Measurements from ENCODE around the gene VSIG4. TPM values are rescaled to one million over a fixed set of nuclear protein-coding genes. Genes with fewer than 3 reads are reported as not detected.
A peak's percentile ranks its signal among the peaks of the same experiment; 100 is the strongest.

VSIG4 gene
- polyA plus RNA-seq, 3 donors, result 10.2 to 56.8 (median 25.1) TPM

- TF ChIP-seq, protein P1, sequence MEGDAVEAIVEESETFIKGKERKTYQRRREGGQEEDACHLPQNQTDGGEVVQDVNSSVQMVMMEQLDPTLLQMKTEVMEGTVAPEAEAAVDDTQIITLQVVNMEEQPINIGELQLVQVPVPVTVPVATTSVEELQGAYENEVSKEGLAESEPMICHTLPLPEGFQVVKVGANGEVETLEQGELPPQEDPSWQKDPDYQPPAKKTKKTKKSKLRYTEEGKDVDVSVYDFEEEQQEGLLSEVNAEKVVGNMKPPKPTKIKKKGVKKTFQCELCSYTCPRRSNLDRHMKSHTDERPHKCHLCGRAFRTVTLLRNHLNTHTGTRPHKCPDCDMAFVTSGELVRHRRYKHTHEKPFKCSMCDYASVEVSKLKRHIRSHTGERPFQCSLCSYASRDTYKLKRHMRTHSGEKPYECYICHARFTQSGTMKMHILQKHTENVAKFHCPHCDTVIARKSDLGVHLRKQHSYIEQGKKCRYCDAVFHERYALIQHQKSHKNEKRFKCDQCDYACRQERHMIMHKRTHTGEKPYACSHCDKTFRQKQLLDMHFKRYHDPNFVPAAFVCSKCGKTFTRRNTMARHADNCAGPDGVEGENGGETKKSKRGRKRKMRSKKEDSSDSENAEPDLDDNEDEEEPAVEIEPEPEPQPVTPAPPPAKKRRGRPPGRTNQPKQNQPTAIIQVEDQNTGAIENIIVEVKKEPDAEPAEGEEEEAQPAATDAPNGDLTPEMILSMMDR (IDR thresholded peaks at IDR 0.05), result no peak
- peaks cover 68 to 75% of the 10 kb centered on the region in 2 donors for H3K4me1 ChIP-seq (ENCODE audit: control insufficient read depth in 1 of 2, insufficient read depth in 2 of 2, low read length in 2 of 2)
- no peak for DNase-seq
- H3K36me3 ChIP-seq (replicated peaks in 1 of 2; ENCODE audit: control insufficient read depth in 1 of 2, insufficient read depth in 2 of 2, low read length in 2 of 2), result no peaks in the 10 kb centered on the region
- peak overlapping the region in 1 of 2 donors; percentile 42 for H3K27ac ChIP-seq (ENCODE audit: low read depth in 1 of 2, low read length in 2 of 2)
- WGBS (ENCODE audit: insufficient coverage), result no CpG with 5 or more reads among the region's 3 CpGs
- H3K27me3 ChIP-seq (ENCODE audit: control insufficient read depth in 2 of 2, insufficient read depth in 2 of 2, low read length in 2 of 2), result no peaks in the 10 kb centered on the region
- H3K36me3 Mint-ChIP-seq, result peaks cover 0 to 6% of the 10 kb centered on the region in 2 donors
- no peak overlapping the region for H2AFZ ChIP-seq (ENCODE audit: insufficient read depth, low read depth, low read length, poor library complexity, severe bottlenecking)
- H3K9me3 ChIP-seq (replicated peaks in 1 of 2; ENCODE audit: control insufficient read depth in 1 of 2, insufficient read depth in 1 of 2, low read length in 2 of 2), result no peaks in the 10 kb centered on the region
- intact Hi-C loops (cut with micrococcal nuclease), result no loop called here
- H3K4me3 ChIP-seq (replicated peaks in 1 of 3; ENCODE audit: low read depth in 2 of 3, low read length in 3 of 3), result no peak overlapping the region
- H3K9ac ChIP-seq (ENCODE audit: insufficient read depth, low read length, poor library complexity, severe bottlenecking), result no peak overlapping the region
- H3K9me3 Mint-ChIP-seq, result peaks cover 0 to 3% (median 0%) of the 10 kb centered on the region in 7 donors
- H3K79me2 ChIP-seq (ENCODE audit: insufficient read depth, low read length), result peaks cover 34% of the 10 kb centered on the region
- H3K4me2 ChIP-seq (replicated peaks; ENCODE audit: extremely low read depth, low read length, poor library complexity, severe bottlenecking), result no peak overlapping the region
- no peak overlapping the region for H3K4me3 Mint-ChIP-seq
- peak overlapping the region; percentile 30 to 89 (median 75) for H3K27ac Mint-ChIP-seq
- no peaks in the 10 kb centered on the region for H4K20me1 ChIP-seq (ENCODE audit: insufficient read depth, low read length)
- peaks cover 64% of the 10 kb centered on the region for H3K4me1 Mint-ChIP-seq
- H3K27me3 Mint-ChIP-seq (ENCODE audit: low read depth in 3 of 3), result no peaks in the 10 kb centered on the region
These were observed 45.1 kb downstream of the VSIG4 start for GRCh38 chrX:65994519-65995506.

- Mint-ChIP-seq H3K4me3 (no peak overlapping the region), H3K27ac (peak overlapping the region in 6 of 7 donors; percentile 25 to 81 (median 48)), H3K4me1 (peaks cover 63% of the 10 kb centered on the region), H3K36me3 (peaks cover 0 to 6% of the 10 kb centered on the region in 2 donors), H3K27me3 (ENCODE audit: low read depth in 3 of 3) (no peaks in the 10 kb centered on the region), H3K9me3 (peaks cover 0 to 3% (median 0%) of the 10 kb centered on the region in 7 donors)
- Histone ChIP-seq H3K79me2 (ENCODE audit: insufficient read depth, low read length) (peaks cover 34% of the 10 kb centered on the region), H3K9ac (ENCODE audit: insufficient read depth, low read length, poor library complexity, severe bottlenecking) (no peak overlapping the region), H4K20me1 (ENCODE audit: insufficient read depth, low read length) (no peaks in the 10 kb centered on the region), H3K4me1 (ENCODE audit: control insufficient read depth in 1 of 2, insufficient read depth in 2 of 2, low read length in 2 of 2) (peaks cover 64 to 75% of the 10 kb centered on the region in 2 donors), H3K9me3 (replicated peaks in 1 of 2; ENCODE audit: control insufficient read depth in 1 of 2, insufficient read depth in 1 of 2, low read length in 2 of 2) (no peaks in the 10 kb centered on the region), H3K36me3 (replicated peaks in 1 of 2; ENCODE audit: control insufficient read depth in 1 of 2, insufficient read depth in 2 of 2, low read length in 2 of 2) (no peaks in the 10 kb centered on the region), H3K27me3 (ENCODE audit: control insufficient read depth in 2 of 2, insufficient read depth in 2 of 2, low read length in 2 of 2) (no peaks in the 10 kb centered on the region), H3K27ac (ENCODE audit: low read depth in 1 of 2, low read length in 2 of 2) (peak overlapping the region in 1 of 2 donors; percentile 42), H2AFZ (ENCODE audit: insufficient read depth, low read depth, low read length, poor library complexity, severe bottlenecking) (no peak overlapping the region), H3K4me3 (replicated peaks in 1 of 3; ENCODE audit: low read depth in 2 of 3, low read length in 3 of 3) (no peak overlapping the region), H3K4me2 (replicated peaks; ENCODE audit: extremely low read depth, low read length, poor library complexity, severe bottlenecking) (no peak overlapping the region)
- TF ChIP-seq, protein P1 (IDR thresholded peaks at IDR 0.05), result no peak
- WGBS (ENCODE audit: insufficient coverage), result no CpG with 5 or more reads among the region's 2 CpGs
- no peak for DNase-seq
- intact Hi-C loops (cut with micrococcal nuclease), result no loop called here
These were observed 45.9 kb downstream of the VSIG4 start for GRCh38 chrX:65993915-65994460.
